HG02973 (cell line): Measurements from ENCODE around the gene ZNF581.

ENCODE experiments used
- ATAC-seq: cut with Tn5 transposase; IDR thresholded peaks from one replicate; pipeline ENCODE4 v1.9.1; 2021; ENCODE audit warnings: moderate library complexity; ENCODE audit not compliant: unreplicated experiment

Gene ZNF581, protein sequence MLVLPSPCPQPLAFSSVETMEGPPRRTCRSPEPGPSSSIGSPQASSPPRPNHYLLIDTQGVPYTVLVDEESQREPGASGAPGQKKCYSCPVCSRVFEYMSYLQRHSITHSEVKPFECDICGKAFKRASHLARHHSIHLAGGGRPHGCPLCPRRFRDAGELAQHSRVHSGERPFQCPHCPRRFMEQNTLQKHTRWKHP

DNA sequence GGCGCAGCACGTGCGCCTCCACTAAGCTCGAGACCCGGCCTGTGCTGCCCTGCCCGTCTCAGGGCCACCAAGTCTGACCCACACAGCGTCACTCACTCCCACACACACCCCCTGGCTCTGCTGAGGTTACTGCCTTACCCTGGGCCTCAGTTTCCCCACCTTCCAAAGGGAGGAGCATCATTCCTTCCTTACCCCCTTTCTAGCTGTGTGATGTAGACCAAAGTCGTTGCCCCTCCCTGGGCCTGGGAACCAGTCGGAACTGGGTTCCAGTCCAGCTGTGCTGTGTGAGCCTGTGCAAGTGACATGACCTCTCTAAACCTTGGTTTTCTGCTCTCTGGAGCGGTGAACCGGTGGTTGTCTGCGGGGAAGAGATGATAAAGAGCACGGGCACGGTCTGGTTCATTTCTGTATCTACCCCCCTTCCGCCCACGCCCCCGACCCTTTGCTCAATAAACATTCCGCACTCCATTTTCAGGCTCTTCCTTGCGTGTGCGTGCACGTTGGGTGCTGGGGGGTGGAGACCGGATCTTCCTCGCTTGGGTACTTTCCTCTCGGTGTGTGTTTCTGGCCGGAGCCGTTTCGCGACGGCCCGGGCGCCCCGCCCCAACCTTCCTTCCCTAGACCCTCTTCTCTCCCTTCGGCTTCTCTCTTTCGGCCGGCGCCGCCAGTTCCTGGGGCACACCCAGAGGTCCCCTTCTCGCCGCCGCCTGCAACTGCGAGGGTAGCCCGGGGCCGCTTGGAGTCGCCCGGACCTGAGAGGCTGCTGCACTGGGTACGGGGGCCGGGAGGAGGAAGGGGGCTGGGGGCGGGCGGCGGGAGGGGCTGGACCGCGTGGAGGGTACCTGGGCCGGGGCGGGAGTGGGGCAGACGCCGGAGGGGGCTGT, at the start of gene ZNF581:
Gene ZNF581, plus strand, starts transcription at position 647 of the 884 bp plus-strand sequence. CDS start 923 bp downstream, outside the sequence.
- ATAC-seq = peak; percentile 23

DNA sequence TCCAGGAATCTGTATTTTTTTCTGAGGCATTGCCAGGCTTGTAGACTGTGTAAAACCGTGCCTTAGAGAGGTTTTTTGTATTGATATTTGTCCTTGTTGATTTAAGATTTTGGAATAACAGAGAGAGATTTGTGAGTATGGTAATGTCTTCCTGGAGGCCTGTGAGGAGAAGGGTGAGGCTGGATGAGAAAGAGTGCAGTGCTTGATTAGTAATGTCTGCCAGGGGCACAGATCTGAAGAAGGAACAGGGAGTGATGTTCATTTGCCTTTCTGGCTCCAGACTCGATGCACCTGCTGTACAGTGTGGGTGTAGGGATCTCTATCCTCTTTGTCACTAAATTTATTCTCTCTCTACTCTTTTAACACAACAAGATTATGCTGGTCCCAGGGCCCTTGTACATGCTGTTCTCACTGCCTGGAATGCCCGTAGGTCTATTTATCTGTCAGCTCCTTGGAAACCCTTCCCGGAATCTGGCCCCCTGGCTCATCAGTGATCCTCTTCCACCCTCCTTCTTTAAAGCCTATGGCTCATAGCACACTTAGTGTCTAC, 48.4 kb upstream of the ZNF581 start:
- no peak for ATAC-seq

DNA sequence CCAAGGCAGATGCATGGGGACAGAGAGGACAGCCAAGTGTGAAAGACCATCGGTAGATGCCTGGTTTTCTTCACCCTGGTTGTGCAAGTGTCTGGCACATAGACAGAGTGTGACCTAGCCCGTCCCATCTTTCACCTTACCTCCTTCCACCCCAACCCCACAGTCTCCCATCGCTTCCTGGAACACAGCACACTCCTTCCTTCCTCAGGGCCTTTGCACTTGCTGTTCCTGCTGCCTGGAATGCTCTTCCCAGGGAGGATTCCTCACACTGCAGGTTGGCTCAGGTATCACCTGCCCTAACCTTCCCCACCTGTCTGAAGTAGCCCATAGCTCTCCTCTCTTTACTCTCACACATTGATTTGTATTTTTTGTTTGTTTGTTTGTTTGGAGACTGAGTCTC, 47.1 kb upstream of the ZNF581 start:
- no peak for ATAC-seq

DNA sequence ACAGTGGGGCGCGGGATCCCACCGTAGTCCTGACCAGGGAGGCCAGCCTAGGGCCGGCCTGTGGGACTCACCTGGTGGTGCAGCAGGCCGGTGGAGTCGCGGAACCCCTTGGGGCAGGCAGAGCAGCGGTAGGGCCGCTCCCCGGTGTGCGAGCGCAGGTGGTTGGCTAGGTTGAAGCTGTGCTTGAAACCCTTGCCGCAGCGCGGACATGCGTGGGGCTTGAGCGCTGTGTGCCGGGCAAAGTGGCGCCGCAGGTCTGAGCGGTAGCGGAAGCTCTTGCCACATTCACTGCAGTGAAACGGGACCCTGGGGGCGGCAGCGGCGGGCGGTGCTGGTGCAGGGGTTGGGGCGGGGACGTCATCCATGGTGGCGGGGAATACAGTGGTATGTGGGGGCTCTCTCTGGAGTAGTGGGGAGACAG, 45.9 kb upstream of the ZNF581 start:
- ATAC-seq = no peak

DNA sequence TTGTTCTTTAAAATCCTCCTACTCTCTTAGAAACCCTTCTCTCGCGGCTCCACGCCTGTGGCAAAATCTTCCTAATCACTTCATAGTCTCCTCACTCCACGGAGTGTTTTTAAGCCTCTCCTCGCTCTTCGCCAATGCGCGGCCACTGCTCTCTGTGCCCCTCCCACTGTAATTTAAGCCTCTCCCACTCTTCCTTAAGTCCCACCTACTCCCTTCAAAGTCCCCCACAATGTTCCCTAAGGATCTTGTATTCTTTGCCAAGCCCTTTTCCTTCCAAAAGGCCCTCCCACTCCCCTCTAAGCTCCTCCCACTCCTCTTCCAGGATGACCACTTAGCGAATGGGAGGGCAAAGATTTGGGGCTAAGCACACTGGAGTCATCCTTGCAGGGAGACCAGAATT, 45.4 kb upstream of the ZNF581 start:
- ATAC-seq = no peak

DNA sequence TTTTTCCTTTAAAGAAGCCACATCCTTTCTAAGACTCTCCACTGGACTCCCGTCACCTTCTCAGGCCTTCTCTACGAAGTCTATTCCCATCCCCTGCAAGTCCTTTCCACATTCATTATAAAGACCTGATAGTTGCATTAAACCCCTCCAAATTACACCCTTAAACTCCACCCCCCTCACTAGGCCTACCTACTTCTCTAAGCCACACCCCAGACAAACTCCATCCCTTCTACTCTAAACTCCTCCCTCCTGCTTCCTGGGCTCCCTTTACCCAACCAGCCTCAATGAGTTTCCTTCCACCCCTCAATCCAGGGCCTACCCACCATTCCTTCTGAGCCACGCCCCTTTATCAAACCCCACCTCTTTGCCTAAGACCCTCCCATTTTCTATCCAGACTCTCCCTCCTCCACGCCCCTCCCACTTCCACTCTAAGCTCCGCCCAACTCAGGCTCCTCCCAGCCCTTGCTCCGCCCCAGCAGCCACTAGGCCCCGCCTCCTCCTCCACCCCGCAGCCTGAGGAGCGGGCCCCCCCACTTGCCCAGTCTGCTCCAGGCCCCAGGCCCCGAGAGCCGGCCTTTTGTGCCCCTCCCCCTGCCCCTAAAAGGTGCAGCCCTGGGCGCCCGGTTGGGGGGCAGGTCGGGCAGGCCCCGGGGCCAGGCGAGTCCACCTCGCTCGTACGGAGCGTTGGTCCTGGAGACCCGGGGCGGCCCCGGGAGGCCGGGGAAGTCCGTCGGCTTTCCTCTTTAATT, 44.6 kb upstream of the ZNF581 start:
- peak; percentile 43 for ATAC-seq

DNA sequence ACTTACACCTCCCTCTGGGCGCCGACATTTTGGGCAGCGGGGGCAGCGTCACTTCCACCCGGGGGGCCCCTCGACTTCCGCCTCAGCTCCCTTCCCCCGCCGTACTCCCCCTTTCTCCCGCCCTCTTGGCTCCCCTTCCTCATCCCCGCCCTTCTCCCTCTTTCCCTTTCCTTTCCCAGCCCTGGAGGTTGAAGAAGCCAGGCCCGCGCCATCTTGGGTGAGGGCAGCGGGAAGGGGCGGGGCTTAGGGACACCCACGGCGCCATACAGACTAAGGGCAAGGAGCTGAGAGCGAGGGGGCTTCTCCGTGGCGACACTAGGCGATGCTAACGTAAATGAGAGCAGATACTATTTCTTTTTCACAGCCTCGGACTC, 44.0 kb upstream of the ZNF581 start, which contains the start of gene FIZ1:
Gene FIZ1, minus strand, starts transcription at position 50 of the 374 bp plus-strand sequence. CDS start 1,652 bp downstream, outside the sequence.
- ATAC-seq = peak; percentile 55

DNA sequence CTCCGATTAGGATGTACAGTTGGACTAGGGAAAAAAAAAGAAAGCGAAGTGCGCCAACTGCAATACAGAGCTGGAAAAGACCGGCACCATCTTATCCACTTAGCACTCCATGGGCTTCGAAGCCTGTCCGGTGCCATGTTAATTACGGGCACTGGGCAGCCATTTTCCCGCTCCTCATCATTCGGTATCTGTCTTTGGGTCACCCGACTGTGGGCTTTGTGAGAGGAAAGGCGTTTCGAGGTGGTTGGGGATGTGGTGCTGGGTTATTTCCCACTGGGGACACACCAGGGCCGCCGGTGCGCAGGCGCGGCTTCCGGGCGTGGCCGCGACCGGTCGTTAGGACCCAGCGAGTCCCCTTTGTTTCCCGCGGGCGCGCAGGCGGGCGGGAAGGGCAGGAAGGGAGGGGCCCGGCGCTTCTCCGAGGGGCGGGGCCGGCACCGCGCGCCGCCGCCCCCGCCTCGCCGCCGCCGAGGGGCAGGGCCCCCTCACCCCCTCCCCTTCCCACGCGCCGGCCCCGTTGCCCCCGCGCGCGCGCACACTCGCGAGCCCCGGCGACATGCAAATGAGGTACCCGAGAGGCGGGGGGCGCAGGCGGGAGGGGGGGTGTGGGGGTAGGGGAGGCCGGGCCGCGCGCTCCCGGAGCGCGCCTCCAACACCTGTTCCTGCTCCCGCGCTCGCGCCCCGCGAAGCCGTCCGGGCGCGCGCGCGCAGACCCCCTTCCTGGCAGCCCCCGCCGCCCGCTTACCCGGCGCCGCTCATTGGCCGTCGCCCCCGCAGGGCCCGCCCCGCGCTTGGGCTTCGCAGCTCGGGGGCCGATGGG, 43.4 kb upstream of the ZNF581 start, which contains the start of gene ZNF524:
Gene ZNF524, plus strand, starts transcription at position 447 of the 820 bp plus-strand sequence. CDS start 1,825 bp downstream, outside the sequence.
- peak; percentile 34 for ATAC-seq

DNA sequence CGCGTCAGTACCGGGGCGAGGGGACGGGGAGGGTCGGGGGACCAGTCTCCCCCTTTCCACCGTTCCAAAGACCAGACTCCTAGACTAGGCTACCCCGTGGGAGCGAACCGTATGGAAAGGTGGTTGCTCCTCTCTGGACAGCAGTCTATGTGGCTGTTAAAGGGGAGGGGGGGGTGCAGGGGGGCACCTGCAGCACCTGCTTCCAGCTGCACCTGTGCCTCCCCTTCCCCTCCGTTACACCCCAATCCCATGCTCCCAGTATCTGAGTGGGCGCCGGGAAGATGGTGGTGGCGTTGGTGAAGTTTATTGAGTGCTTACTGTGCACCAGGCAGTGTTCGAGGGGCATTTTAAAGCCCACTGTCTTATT, 42.8 kb upstream of the ZNF581 start:
- ATAC-seq = no peak

DNA sequence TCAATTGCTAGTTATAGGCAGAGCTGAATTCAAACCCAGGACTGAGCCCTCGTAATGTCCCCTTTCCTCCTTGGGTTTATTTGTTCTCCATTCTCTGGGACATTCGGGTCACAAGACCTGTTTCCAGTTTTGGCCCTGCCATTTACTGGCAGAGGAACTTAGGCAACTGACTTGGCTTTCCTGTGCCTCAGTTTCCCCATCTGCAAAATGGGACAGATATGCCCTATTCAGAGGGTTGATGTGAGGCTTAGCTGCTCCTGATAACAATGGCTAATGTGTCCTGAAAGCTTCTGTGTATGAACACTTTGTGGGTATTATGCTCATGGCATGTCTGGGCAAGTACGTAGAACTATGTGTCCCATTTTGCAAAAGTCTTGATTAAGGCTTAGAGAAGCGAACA, 42.4 kb upstream of the ZNF581 start:
- no peak for ATAC-seq

DNA sequence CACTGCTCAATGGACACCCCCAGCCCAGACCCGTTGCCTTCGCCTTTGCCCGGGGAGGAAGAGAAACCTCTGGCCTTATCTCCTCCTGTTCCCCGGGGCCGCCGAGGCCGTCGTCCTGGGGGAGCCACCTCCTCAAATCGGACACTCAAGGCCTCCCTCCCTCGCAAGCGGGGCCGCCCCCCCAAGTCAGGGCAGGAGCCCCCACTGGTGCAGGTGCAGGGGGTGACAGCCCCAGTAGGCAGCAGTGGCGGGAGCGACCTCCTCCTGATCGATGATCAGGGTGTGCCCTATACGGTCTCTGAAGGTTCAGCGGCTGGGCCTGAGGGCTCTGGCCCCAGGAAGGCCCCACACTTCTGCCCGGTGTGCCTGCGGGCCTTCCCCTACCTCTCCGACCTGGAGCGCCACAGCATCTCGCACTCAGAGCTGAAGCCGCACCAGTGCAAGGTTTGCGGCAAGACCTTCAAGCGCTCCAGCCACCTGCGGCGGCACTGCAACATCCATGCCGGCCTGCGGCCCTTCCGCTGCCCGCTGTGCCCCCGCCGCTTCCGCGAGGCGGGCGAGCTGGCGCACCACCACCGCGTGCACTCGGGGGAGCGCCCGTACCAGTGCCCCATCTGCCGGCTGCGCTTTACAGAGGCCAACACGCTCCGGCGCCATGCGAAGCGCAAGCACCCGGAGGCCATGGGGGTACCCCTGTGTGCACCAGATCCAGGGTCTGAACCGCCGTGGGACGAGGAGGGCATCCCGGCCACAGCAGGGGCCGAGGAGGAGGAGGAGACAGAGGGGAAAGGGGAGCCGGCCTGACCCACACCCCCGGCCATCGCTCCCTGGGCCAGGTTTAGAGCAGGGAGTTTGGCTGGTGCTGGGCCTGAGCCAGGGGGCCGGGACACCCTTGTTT, 41.1 kb upstream of the ZNF581 start:
- no peak for ATAC-seq

DNA sequence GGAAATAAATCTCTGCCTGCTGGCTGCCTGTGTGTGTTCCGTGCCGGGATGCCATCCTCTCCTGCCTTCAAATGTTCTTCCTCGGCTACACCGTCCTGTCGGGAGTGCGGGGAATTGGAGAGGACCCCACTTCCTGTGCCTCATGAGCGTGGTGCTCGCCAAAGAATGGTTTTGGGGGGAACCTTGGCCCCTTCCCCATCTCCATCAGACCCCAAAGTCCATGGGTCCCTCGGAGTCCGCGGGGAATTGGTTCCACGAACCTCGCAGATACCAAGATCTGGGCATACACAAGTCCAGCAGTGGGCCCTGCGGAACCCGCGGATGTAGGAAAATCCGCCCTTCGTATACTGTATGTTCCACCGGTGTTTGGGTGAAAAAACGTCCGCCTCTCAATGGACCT, 40.3 kb upstream of the ZNF581 start:
- ATAC-seq = no peak

DNA sequence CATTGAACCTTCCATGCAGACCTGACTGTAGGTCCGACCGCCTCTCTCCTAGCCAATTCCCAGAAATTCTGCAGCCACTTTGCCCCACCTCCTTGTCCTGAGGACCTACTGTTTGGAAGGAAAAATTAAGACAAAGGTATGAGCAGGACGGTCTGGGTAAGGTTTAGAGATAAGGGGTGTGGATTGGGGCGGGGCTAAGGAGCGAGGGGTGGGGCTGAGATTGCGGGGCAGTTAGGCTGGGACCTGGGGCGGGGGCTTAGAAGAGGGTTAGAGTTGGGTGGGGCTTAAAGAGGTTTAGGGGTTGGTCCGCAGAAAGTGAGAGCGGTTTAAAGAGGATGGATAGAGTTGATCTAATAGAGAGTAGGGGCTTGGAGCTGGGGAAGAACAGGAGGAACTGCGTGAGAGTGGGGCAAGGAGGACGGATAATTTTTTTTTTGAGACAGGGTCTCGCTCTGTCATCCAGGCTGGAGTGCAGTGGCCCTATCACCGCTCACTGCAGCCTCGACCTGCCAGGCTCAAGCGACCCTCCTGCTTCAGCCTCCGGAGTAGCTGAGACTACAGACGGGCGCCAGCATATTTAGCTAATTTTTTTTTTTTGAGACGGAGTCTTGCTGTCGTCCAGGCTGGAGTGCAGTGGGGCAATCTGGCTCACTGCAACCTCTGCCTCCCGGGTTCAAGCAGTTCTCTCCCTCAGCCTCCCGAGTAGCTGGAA, 39.7 kb upstream of the ZNF581 start:
- no peak for ATAC-seq

DNA sequence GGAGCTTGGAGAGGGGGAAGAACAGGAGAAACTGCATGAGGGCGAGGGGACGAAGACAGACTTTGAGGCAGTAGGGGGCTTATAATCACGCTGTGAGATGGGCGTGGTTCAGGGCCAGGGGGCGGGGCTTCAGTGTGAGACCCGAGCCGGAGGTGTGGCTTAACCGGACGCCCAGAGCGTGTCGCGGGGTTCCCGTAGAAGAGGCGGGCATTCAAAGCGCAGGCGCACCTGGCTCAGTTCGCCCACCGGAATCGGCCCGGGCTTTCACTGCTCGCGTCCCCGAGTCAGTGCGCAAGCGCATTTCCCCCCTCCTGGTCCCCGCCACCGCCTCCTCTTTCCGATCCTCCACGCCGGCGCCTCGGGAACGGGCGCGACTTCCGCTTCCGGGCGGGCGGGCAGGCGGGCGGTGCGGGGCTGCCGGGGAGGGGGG, 38.2 kb upstream of the ZNF581 start:
- peak; percentile 55 for ATAC-seq

DNA sequence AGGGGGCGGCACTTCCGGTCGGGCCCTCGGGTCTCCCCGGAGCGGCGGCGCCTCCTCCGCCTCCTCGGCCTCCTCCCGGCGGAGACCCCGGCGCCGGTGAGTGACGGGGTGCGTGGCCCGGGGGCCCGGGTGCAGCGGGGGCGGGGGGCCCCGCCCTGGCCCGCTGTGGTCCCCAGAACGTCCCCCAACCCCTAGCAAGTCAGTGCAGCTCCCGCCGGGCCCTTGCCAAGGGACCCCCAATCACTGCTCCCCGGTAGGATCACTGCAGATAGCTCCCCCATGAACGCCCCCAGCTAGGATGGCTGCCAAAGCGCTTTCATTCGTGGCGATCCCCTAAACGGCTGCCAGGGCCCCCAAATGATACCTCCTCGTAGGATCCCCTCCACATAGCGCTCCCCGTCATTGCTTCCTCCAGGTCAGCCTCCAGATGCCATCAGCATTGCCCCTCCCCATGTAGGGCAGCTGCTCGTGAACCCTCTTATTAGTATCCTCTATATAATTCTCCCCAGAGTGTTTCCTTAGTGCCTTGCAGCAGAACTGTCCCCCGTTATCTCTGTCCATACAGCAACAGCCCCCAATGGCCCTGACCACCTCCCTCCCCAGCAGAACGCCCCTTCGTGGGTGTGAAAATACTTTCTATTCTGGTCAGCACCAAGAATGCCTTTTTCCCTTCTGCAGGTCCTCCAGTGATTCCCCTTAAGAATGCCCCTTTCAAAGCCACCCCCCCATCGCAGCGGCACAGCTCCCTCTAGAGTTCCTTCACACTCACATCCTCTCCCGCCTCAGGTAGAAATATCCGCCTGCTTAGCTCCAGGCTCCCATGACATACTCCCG, 37.6 kb upstream of the ZNF581 start, which contains the start of gene ZNF865:
Gene ZNF865, plus strand, starts transcription at position 11 of the 834 bp plus-strand sequence. CDS start 7,972 bp downstream, outside the sequence.
- peak; percentile 37 for ATAC-seq

DNA sequence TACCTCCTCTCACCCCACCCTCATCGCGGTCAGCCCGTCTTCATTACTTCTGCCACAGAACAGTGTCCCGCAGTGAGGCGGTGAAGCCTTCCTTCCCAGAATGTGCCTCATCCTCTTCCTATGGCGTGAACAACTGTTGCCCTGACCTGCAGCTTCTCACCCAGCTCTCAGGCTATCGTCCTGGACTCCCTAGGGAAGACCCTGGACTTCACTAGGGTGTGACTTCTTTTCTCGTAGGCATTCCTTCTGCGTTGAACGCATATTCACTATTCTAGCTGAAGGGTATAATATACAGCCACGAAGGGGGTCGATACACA, 37.0 kb upstream of the ZNF581 start:
- ATAC-seq = no peak

DNA sequence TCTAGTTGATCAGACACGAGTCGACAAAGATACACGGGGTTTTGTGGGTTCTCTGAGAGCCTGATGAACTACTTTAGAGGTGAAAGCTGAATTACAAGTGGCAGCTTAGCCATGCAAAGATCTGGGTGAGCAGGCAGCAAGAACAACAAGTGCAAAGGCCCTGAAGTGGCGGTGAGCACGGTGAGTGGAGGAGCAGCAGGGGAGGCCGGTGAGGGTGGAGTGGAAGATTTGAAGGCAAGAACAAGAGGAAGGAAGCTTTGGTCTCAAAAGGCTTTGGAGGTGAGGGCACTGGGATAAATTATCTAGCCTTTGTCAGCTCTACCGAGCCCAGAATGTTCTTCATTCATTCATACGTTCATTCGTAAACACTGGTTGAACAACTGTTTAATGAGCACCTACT, 36.6 kb upstream of the ZNF581 start:
- no peak for ATAC-seq

DNA sequence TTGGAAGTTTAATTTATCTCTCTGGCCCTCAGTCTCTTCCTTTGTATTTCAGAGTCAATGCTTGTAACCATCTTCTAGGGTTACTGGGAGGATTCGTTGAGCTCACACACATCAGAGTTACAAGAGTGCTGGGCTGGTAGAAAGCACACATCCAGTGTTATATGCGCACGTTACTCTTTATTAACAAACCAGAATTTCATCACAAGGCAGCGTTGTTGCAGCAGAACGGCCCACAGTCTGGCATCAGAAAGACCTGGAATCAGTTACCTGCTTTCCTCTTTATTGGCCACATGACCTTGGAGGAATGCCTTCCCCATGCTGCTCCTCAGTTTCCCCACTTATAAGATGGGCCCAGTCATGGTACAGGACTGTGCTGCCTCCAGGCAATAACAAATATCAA, 34.1 kb upstream of the ZNF581 start:
- no peak for ATAC-seq
